GM21576 (cell line): Measurements from ENCODE around the gene RS1.

Experiments
- ATAC-seq: cut with Tn5 transposase; IDR thresholded peaks from one replicate; pipeline ENCODE4 v1.9.1; 2021; ENCODE audit warnings: mild to moderate bottlenecking, moderate library complexity; ENCODE audit not compliant: unreplicated experiment

Gene RS1

GRCh38 chrX:18672008-18672407 lies at the start of gene RS1:
TSS of gene RS1 (minus strand) at chrX:18672108. CDS start at chrX:18672068, 40 bp downstream.
- no peak for ATAC-seq

GRCh38 chrX:18719852-18720251 lies 47.9 kb upstream of the RS1 start:
- no peak for ATAC-seq

DNA sequence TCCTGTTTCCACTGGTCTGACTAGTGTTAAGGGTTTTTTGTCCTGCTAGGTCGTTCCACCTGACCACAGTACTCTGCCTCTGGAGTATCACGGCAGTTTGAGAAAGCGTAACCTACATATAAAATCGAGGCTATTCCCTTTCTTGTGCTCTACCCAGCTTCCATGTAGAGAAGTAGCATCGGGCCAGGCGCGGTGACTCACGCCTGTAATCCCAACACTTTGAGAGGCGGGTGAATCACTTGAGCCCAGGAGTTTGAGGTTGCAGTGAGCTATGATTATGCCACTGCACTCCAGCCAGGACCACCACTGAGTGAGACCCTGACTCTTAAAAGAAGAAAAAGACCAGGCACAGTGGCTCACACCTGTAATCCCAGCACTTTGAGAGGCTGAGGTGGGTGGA lies 43.0 kb upstream of the RS1 start:
- ATAC-seq, result no peak

DNA sequence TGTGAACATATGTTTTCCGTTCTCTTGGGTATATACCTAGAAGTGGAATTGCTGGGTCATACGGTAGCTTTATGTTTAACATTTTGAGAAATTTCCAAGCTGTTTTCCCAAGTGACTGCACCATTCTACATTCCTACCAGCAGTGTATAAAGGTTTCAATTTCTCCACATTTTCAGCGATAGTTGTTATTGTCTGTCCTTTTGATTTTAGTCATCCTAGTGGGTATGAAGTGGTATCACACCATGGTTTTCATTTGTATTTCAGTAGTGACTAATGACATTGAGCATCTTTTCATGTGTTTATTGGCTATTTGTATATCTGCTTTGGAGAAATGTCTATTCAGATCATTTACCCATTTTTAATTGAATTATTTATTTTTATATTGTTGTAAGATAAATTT lies 37.9 kb upstream of the RS1 start:
- no peak for ATAC-seq

GRCh38 chrX:18707426-18708049 lies 35.6 kb upstream of the RS1 start, which contains the start of gene PPEF1:
TSS of gene PPEF1 (plus strand) at chrX:18707645. CDS start at chrX:18707781, 136 bp downstream.
- ATAC-seq, result no peak

DNA sequence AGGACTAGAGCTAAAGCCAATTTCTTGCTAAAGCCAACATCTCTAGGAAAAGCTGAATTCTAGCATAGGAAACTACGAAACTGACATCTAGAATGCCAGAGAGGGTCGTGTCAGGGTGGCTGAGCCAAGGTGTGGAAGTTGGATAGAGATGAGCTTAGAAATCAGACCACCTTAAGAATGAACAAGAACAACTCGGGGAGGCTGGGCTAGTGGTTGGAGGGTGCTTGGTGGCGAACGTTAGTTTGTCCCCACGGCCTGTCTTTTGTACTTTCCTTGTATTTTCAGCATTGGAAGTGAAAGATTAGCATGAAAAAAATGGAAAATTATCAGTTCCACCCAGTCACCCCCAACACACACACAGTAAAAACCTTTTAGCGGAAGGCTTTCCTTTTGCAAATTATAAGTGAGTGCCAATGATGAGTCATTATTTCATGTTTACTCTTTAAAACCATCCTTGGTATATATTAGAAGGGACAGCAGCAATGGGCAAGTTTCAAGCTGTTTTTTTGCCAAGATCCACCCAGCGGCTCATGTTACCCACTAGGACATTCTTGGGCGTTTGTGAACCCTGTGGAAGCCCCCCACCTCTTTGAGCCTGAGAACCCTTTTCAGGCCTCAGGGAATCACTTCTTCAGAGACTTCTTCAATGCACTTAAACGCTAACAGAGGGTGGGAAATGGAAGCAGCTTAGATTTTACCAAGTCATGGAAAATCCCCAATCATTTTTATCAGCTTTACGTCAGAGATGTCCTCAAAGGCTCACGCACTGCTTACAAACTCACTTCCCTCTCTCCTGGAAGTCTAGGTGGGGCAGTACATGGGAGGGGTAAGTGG lies 30.7 kb upstream of the RS1 start:
- ATAC-seq, result no peak

GRCh38 chrX:18701621-18702361 lies 29.9 kb upstream of the RS1 start:
- no peak for ATAC-seq

GRCh38 chrX:18698737-18699650 lies 27.1 kb upstream of the RS1 start:
- no peak for ATAC-seq

- no peak for ATAC-seq
Measured at GRCh38 chrX:18696653-18697052, 24.7 kb upstream of the RS1 start.

DNA sequence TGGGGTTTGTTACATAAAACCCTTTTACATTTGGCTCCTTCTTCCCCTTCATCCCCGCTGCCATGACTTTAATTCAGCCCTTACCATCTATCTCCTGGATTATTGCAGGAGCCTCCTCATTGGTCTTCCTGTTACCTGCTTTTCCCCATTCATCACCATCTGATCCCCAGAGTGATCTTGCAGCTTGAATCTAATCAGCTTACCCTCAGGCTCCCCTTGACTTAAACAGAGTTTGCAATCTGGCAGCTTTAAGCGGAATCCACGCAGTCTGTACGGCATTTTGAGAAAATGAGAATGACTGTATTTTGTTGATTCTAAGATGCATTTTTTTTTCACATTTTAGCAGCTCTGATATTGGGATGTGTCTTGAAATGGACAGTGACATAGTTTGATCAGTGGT lies 20.6 kb upstream of the RS1 start:
- ATAC-seq, result no peak

DNA sequence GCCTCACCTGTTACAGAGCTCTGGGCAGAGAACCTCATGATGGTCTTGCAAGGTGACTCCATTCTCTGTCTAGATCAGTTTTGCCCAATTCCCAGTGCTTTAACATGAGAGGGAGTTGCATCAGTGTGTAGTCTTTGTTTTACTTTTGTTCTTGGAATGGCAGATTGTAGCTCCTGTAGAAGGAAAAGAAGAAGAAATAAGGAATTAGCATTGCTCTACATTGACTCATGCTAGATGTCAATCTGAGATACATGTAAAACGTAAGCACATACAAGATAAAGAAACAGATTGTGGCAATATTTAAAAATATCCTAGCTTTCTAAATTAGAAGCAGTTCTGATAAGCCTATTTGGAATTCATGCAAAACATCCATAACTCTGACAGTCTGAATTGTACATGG lies 19.5 kb upstream of the RS1 start:
- no peak for ATAC-seq

- no peak for ATAC-seq
Measured at GRCh38 chrX:18687856-18688495, 16.1 kb upstream of the RS1 start.

DNA sequence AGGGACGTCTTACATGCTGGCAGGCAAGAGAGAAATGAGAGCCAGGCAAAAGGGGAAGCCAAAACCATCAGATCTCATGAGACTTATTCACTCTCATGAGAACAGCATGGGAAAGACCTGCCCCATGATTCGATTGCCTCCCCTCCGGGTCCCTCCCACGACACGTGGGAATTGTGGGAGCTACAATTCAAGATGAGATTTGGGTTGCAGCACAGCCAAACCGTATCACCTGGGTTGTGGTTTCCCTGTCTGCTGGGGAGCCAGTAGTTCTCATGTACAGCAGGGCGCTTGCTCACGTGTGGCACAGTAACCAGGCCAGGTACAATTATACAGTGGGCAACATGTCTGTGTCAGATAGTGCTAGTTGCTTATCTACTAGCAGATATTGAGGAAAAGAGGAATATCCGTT lies 11.1 kb upstream of the RS1 start:
- no peak for ATAC-seq

GRCh38 chrX:18681996-18682395 lies 10.1 kb upstream of the RS1 start:
- ATAC-seq, result no peak

DNA sequence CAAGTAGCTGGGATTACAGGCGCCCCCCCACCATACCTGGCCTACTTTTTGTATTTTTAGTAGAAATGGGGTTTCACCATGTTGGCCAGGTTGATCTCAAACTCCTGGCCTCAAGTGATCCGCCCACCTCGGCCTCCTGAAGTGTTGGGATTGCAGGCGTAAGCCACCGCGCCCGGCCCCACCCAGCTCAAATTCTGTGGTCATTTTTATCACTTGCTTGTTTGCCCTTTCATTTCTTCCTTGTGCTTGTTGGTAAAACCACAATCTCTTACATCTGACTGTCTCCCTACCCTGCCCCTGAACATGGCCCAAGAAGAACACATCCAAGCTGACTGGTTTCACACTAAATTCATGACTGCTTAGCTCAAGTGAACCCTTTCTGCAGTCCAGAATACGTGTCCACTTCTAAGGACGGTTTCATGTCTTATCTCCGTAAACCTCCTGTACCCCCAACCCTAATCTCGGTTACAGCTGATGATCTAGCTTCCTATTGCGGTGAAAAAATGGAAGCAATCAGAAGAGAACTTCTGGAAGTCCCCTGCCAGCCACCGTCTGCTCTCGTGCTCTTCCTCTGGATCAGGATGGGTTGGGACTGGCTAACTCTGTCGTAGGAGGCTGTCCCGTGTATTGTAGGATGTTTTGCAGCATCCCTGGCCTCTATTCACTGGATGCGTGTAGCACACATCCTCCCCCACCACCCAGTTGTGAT lies 5.4 kb upstream of the RS1 start:
- ATAC-seq, result no peak

- no peak for ATAC-seq
Measured at GRCh38 chrX:18676470-18676869, 4.6 kb upstream of the RS1 start.

DNA sequence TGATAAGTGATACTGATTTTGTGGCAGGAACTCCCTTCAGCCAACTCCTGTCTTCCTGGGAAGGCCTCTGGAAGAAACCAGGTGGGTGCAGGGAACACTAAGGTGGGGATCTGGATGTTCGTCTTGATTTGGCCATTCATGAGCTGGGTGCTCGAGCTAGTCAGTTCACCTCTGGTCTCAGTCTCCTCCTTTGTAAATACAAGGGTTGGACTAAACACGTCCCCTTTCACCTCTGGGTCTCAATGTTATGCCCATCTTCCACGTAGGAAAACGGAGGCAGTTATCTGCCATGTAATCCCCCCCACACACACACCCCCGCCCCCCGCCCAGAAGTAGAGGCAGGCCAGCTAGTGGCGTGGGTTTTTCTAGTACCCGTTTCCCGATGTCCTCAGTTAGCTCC lies 4.1 kb upstream of the RS1 start:
- no peak for ATAC-seq

GRCh38 chrX:18674788-18675735 lies 3.2 kb upstream of the RS1 start:
- peak; percentile 70 for ATAC-seq

DNA sequence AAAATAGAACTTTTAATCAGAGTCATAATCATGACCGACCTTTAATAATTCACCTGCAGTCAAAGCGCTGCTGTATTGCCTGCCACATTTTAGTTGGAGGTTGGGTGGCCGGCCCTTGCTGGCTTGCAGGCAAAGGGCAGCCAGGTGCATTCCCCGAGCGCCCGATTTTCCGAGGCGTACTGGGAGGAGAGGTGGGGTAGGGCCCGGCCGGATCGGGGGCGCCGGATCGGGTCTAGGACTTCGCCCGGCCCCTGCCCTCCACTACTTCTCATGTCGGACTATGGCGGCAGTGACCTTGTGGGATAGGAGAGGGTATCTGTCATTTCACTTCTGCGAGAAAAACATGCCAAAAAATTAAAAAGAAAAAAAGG lies 2.5 kb upstream of the RS1 start:
- ATAC-seq, result peak; percentile 47
